K562 (cell line): ENCODE data around the gene LRRC26. TPM values are rescaled to one million over a fixed set of nuclear protein-coding genes. Genes with fewer than 3 reads are reported as not detected.
"Not testable (repeated sequence)": the region's sequence is repeated elsewhere in the genome, so short reads cannot be mapped to it uniquely, and the experiment has no call there.

Source experiments
- ATAC-seq: fragments of 200-7000 bp; cut with Tn5 transposase; 3 replicates; pipeline ENCODE4 v1.9.1; 2020; ENCODE audit warnings: moderate library complexity
- BruUV-seq: library from RNA; stranded (reverse); fragments of 400-500 nt; replicated peaks from 2 replicates; lab custom pipeline; 2021; lab: Mats Ljungman, UMichigan
- CTCF ChIA-PET: fragments of 300-600 bp; formaldehyde crosslinking; extraction: SDS; loops from one replicate; lab custom pipeline; 2021; ENCODE audit warnings: low intra/inter-chr PET ratio; lab: Yijun Ruan, JAX
- POLR2A ChIA-PET: fragments of 300-600, 350-650 bp; sonication (Branson Sonifier 250); formaldehyde crosslinking; extraction: SDS; loops from one replicate; lab custom pipeline; 2021; ENCODE audit warnings: antibody characterized with exemption, inconsistent platforms; lab: Yijun Ruan, JAX
- DNase-seq, 4 experiments: peaks; one replicate each; pipeline versions ENCODE4 v3.0.0 to v3.0.0-alpha.2; 2011 to 2018; ENCODE audit warnings: low spot score in 3 of 4, mixed read lengths in 3 of 4; ENCODE audit errors: extremely low read depth in 1 of 4
- FAIRE-seq: peaks from 2 replicates; lab custom pipeline; 2011; peaks lifted over from hg19 to GRCh38; lab: Jason Lieb, UNC
- H2AFZ ChIP-seq: 2 replicates; pipeline ENCODE4 v1.6.0; 2011; ENCODE audit warnings: low read depth, low read length, control low read depth, inconsistent platforms
- H3K27ac ChIP-seq: fragments of 200-600 bp; 3 replicates; pipeline ENCODE4 v1.8.0; 2011; ENCODE audit warnings: low read depth, mild to moderate bottlenecking, control low read depth, inconsistent platforms, low read length, moderate library complexity, mixed read lengths; ENCODE audit errors: extremely low read depth
- H3K27me3 ChIP-seq, 2 experiments: fragments of 300-600 bp in 1 of 2; 2 replicates in 1 of 2; 3 replicates in 1 of 2; pipeline versions ENCODE4 v1.6.0 to v1.8.0; 2011; ENCODE audit warnings: inconsistent platforms in 2 of 2, low read length in 2 of 2, mild to moderate bottlenecking in 1 of 2, mixed read lengths in 1 of 2, moderate library complexity in 1 of 2; ENCODE audit not compliant: control insufficient read depth in 2 of 2, insufficient read depth in 2 of 2
- H3K36me3 ChIP-seq: fragments of 300-600 bp; 3 replicates; pipeline ENCODE4 v1.8.0; 2011; ENCODE audit warnings: mild to moderate bottlenecking, low read length, inconsistent platforms; ENCODE audit not compliant: control insufficient read depth, insufficient read depth
- H3K4me1 ChIP-seq, 2 experiments: fragments of 200-600 bp in 1 of 2; replicated peaks in 1 of 2; 2 replicates in 1 of 2; 3 replicates in 1 of 2; pipeline versions ENCODE4 v1.5.1 to v1.8.0; 2011; ENCODE audit warnings: inconsistent platforms in 2 of 2, low read length in 2 of 2, mild to moderate bottlenecking in 1 of 2, mixed read lengths in 1 of 2, moderate library complexity in 1 of 2; ENCODE audit not compliant: control insufficient read depth in 2 of 2, insufficient read depth in 2 of 2
- H3K4me2 ChIP-seq: 2 replicates; pipeline ENCODE4 v1.6.1; 2011; ENCODE audit warnings: low read length, control low read depth, inconsistent platforms, mixed read lengths; ENCODE audit not compliant: insufficient read depth
- H3K4me3 ChIP-seq: fragments of 200-600 bp; sonication (generic), shearing (Covaris generic); 2 replicates; pipeline ENCODE4 v1.5.1; 2016; ENCODE audit warnings: control low read depth, inconsistent platforms
- H3K79me2 ChIP-seq: fragments of 200-600 bp; 3 replicates; pipeline ENCODE4 v1.8.0; 2011; ENCODE audit warnings: low read length, inconsistent platforms; ENCODE audit not compliant: control insufficient read depth, insufficient read depth
- H3K9ac ChIP-seq, 2 experiments: 2 replicates each; pipeline versions ENCODE4 v1.6.0 to v1.6.1; 2011; ENCODE audit warnings: low read depth in 2 of 2, low read length in 2 of 2, control low read depth in 1 of 2, inconsistent platforms in 1 of 2, mild to moderate bottlenecking in 1 of 2, mixed read lengths in 1 of 2; ENCODE audit not compliant: insufficient read depth in 1 of 2
- H3K9me1 ChIP-seq: one replicate; pipeline ENCODE4 v1.6.0; 2011; ENCODE audit warnings: inconsistent platforms, mild to moderate bottlenecking, low read length, moderate library complexity; ENCODE audit not compliant: control insufficient read depth, insufficient read depth
- H3K9me3 ChIP-seq: replicated peaks from 2 replicates; pipeline ENCODE4 v1.5.1; 2011; ENCODE audit warnings: low read depth, low read length, inconsistent platforms; ENCODE audit not compliant: control insufficient read depth, insufficient read depth
- H4K20me1 ChIP-seq: replicated peaks from 2 replicates; pipeline ENCODE4 v1.6.1; 2011; ENCODE audit warnings: low read length, inconsistent platforms, mixed read lengths; ENCODE audit not compliant: control insufficient read depth, insufficient read depth
- BHLHE40 ChIP-seq: IDR thresholded peaks from 2 replicates; pipeline ENCODE4 v1.6.1; 2011; ENCODE audit warnings: low read length, improper control_type of control experiment
- CXXC5 ChIP-seq: fragments of 250-450 bp; sonication (Bioruptor Pico); IDR thresholded peaks from 2 replicates; pipeline ENCODE4 v1.8.0; 2022; ENCODE audit warnings: inconsistent platforms, mild to moderate bottlenecking, moderate library complexity
- L3MBTL2 ChIP-seq: fragments of 450-650 bp; IDR thresholded peaks from 2 replicates; pipeline ENCODE4 v1.6.1; 2016; ENCODE audit warnings: mild to moderate bottlenecking, moderate library complexity
- NR2C1 ChIP-seq, 2 experiments: fragments of 450-650 bp; IDR thresholded peaks; 2 replicates each; pipeline ENCODE4 v1.6.1; 2017; ENCODE audit warnings: mild to moderate bottlenecking in 2 of 2, antibody characterized with exemption in 1 of 2, inconsistent platforms in 1 of 2, missing compliant biosample characterization in 1 of 2, missing genetic modification characterization in 1 of 2
- NR2C2 ChIP-seq, 2 experiments: fragments of 200-800 bp in 1 of 2; sonication (Bioruptor generic) in 1 of 2; sonication (generic) in 1 of 2; formaldehyde crosslinking in 1 of 2; IDR thresholded peaks; 2 replicates each; pipeline versions ENCODE4 v1.6.1 to v1.8.0; 2016 to 2022; ENCODE audit warnings: mild to moderate bottlenecking in 1 of 2, missing compliant biosample characterization in 1 of 2, missing genetic modification characterization in 1 of 2, missing genetic modification reagents in 1 of 2
- POLR3A ChIP-seq: IDR thresholded peaks from 2 replicates; pipeline ENCODE4 v1.6.1; 2011; ENCODE audit warnings: borderline replicate concordance, mild to moderate bottlenecking, moderate library complexity; ENCODE audit not compliant: insufficient read length, insufficient read depth; ENCODE audit errors: extremely low read depth
- SRF ChIP-seq, 2 experiments: fragments of 250-450, 450-650 bp in 1 of 2; sonication (Bioruptor Pico) in 1 of 2; sonication (generic) in 1 of 2; formaldehyde crosslinking; IDR thresholded peaks; 2 replicates each; pipeline versions ENCODE4 v1.5.0 to v1.5.1; 2020 to 2022; ENCODE audit warnings: mild to moderate bottlenecking in 1 of 2, missing genetic modification reagents in 1 of 2
- TFE3 ChIP-seq: fragments of 450-650 bp; formaldehyde crosslinking; IDR thresholded peaks from 2 replicates; pipeline ENCODE4 v1.4.0; 2020; ENCODE audit warnings: mild to moderate bottlenecking, mixed read lengths
- TOE1 ChIP-seq, 2 experiments: fragments of 450-650 bp in 1 of 2; sonication (generic) in 1 of 2; formaldehyde crosslinking in 1 of 2; IDR thresholded peaks; 2 replicates each; pipeline versions ENCODE4 v1.7.1 to v1.8.0; 2016 to 2022; ENCODE audit warnings: borderline replicate concordance in 2 of 2, mild to moderate bottlenecking in 2 of 2, antibody characterized with exemption in 1 of 2, inconsistent platforms in 1 of 2, low read depth in 1 of 2, missing genetic modification reagents in 1 of 2, moderate library complexity in 1 of 2
- ZFX ChIP-seq: sonication (generic); formaldehyde crosslinking; IDR thresholded peaks from 2 replicates; pipeline ENCODE4 v1.8.0; 2022; ENCODE audit warnings: mild to moderate bottlenecking, missing genetic modification reagents, moderate library complexity
- WGBS: fragments of 100-300 bp; shearing (Covaris generic); methylation state at CpG from one replicate; pipeline ENCODE4 v1.1.6; 2016; ENCODE audit warnings: low coverage, mixed read lengths; ENCODE audit not compliant: insufficient coverage; ENCODE audit errors: missing lambda C conversion rate; 5-methylcytosine and 5-hydroxymethylcytosine counted together
- in situ Hi-C: fragments of 300-500 bp; cut with MboI; formaldehyde crosslinking; loops from 4 replicates; pipeline ENCODE4 v1.15.0; 2018; ENCODE audit warnings: inconsistent platforms, mixed read lengths
- intact Hi-C: fragments of 100-400 bp; cut with micrococcal nuclease; formaldehyde crosslinking; loops from 2 replicates; pipeline ENCODE4 v1.14.2; 2022
- polyA plus RNA-seq, 8 experiments: library from polyadenylated mRNA; depleted of rRNA in 4 of 8; stranded (reverse) in 5 of 8; unstranded in 3 of 8; fragments of >200 nt; fragmentation: Nextera tagmentation in 2 of 8; fragmentation: Illumina TruSeq in 1 of 8; extraction: Ambion mirVana in 2 of 8; extraction: Trizol in 1 of 8; gene quantifications; 2 replicates each; pipeline versions ENCODE4 v1.2.1 to v1.2.3, GENCODE V29; 2011 to 2014; ENCODE audit warnings: inconsistent platforms in 1 of 8, missing spikeins in 1 of 8
- total RNA-seq, 7 experiments: library from RNA; depleted of rRNA in 6 of 7; stranded (reverse); fragments of >200 nt in 6 of 7; fragmentation: Illumina TruSeq in 2 of 7; extraction: Trizol in 2 of 7; gene quantifications; 2 replicates each; pipeline versions ENCODE4 v1.2.1 to v1.2.3, GENCODE V29; 2011 to 2021; ENCODE audit warnings: low replicate concordance in 1 of 7
- TF ChIP-seq, protein P1 (sequence below): sonication (generic); formaldehyde crosslinking; IDR thresholded peaks from 2 replicates; pipeline ENCODE4 v1.9.0; 2022; ENCODE audit warnings: mild to moderate bottlenecking, missing genetic modification reagents

LRRC26 gene
- total and polyA plus RNA-seq, 9 of the 15 experiments (the other 6 are each of a cell fraction or from before 2014, with no cell fraction given): not detected

DNA sequence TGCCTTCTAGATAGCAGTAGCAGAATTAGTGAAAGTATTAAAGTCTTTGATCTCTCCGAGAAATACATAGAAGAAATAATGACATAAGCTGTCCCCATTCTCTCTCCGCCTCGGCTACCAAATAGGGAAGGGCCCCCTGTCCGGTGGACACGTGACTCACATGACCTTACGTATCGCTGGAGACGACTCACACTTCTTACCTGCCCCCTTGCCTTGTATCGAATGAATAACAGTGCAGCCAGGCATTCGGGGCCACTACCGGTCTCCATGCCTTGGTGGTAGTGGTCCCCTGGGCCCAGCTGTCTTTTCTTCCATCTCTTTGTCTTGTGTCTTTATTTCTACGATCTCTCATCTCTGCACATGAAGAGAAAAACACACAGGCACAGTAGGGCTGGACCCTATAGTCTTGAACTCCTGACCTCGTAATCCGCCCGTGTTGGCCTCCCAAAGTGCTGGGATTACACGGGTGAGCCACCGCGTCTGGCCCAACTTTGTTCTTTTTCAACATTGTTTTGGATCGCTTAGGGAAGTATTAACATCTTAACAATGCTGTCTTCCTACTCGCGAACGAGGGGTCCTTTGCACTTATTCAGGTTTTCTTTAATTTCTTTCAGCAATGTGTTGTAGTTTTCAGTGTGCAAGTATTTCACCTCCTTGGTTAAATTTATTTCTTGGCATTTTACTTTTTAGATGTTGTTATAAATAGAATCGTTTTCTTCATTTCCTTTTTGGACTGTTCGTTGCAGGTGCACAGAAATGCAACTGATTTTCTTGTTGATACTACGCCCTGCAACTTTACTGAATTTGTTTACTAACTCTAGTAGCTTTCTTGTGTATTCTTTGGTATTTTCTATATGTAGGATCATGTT, 47.7 kb downstream of the LRRC26 start:
- BruUV-seq; in situ Hi-C loops; H3K36me3 ChIP-seq; H3K9me1 ChIP-seq; intact Hi-C loops; H3K9ac ChIP-seq; H3K4me3 ChIP-seq; H4K20me1 ChIP-seq; FAIRE-seq; H3K27me3 ChIP-seq; H3K9me3 ChIP-seq; DNase-seq; TF ChIP-seq TOE1 (CRISPR knock-in tag; IDR thresholded peaks at IDR 0.05; ENCODE audit: borderline replicate concordance, low read depth); NR2C2 (CRISPR knock-in tag; IDR thresholded peaks at IDR 0.05); NR2C1 (tag; IDR thresholded peaks at IDR 0.05): not testable (repeated sequence)
- Histone ChIP-seq H3K79me2 (peaks cover 10% of the 10 kb centered on the region), H2AFZ (peak overlapping the region; percentile 72; the same call in 1 of the 2 replicates), H3K4me2 (peak overlapping the region; percentile 64), H3K4me1 (peaks cover 16 to 25% of the 10 kb centered on the region in 2 experiments), H3K27ac (peak overlapping the region; percentile 27; the same call in 1 of the 3 replicates)
- ATAC-seq: peak; percentile 69
- POLR2A ChIA-PET: interaction anchor here (1.5 kb wide), 1 partner anchor 32 kb away, joined by 4 read pairs; no protein-coding TSS in a partner anchor
- CTCF ChIA-PET: interaction anchor here (2.0 kb wide), 1 partner anchor 115 kb away, joined by 4 read pairs; no protein-coding TSS in a partner anchor
- 27% methylated on average over 23 of the region's 25 CpGs for WGBS
- TF ChIP-seq TFE3 (CRISPR knock-in tag) (peak; percentile 54), TOE1 (IDR thresholded peaks at IDR 0.05; ENCODE audit: borderline replicate concordance) (peak; percentile 70; the same call in 1 of the 2 replicates), L3MBTL2 (0 out of 2 replicates have a peak, but pooled peaks have one; percentile 20), BHLHE40 (peak; percentile 56; the same call in 1 of the 2 replicates), ZFX (CRISPR knock-in tag) (peak; percentile 16; the same call in 1 of the 2 replicates), POLR3A (peak; percentile 18), NR2C2 (tag; IDR thresholded peaks at IDR 0.05) (peak; percentile 12; the same call in 1 of the 2 replicates), SRF (CRISPR knock-in tag; IDR thresholded peaks at IDR 0.05) (peak in 1 of 2 experiments; percentile 47; a peak in 1 of 4 replicates), NR2C1 (IDR thresholded peaks at IDR 0.05) (0 out of 2 replicates have a peak, but pooled peaks have one; percentile 31), CXXC5 (CRISPR knock-in tag) (peak; percentile 51; the same call in 1 of the 2 replicates)
- TF ChIP-seq, protein P1, sequence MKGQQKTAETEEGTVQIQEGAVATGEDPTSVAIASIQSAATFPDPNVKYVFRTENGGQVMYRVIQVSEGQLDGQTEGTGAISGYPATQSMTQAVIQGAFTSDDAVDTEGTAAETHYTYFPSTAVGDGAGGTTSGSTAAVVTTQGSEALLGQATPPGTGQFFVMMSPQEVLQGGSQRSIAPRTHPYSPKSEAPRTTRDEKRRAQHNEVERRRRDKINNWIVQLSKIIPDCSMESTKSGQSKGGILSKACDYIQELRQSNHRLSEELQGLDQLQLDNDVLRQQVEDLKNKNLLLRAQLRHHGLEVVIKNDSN (CRISPR knock-in tag): peak; percentile 76
